BJ (cell line): ENCODE measurements around the gene CASP9. TPM values are rescaled to one million over a fixed set of nuclear protein-coding genes. Genes with fewer than 3 reads are reported as not detected.

ENCODE experiments used
- CTCF ChIA-PET: fragments of 350-600 bp; formaldehyde crosslinking; extraction: SDS; loops from one replicate; lab custom pipeline; 2021; ENCODE audit warnings: antibody characterized with exemption, inconsistent platforms; lab: Yijun Ruan, JAX
- POLR2A ChIA-PET: fragments of 300-600 bp; sonication (Branson Sonifier 250); formaldehyde crosslinking; extraction: SDS; loops from one replicate; lab custom pipeline; 2021; ENCODE audit warnings: antibody characterized with exemption; lab: Charles Lee
- DNase-seq: peaks from one replicate; pipeline ENCODE4 v3.0.0-alpha.2; 2011; ENCODE audit warnings: low read depth
- H3K27me3 ChIP-seq: 2 replicates; pipeline ENCODE4 v1.6.0; 2011; ENCODE audit warnings: low read length; ENCODE audit not compliant: control insufficient read depth, insufficient read depth
- H3K36me3 ChIP-seq: 2 replicates; pipeline ENCODE4 v1.5.1; 2011; ENCODE audit warnings: low read length; ENCODE audit not compliant: control insufficient read depth, insufficient read depth
- H3K4me3 ChIP-seq: 2 replicates; pipeline ENCODE4 v1.5.1; 2011; ENCODE audit warnings: low read depth, mild to moderate bottlenecking, control low read depth, low read length
- CTCF ChIP-seq: IDR thresholded peaks from 2 replicates; pipeline ENCODE4 v1.5.1; 2011; ENCODE audit warnings: low read depth, mild to moderate bottlenecking, control low read depth, inconsistent platforms, low read length, moderate library complexity; ENCODE audit not compliant: insufficient read depth
- polyA plus RNA-seq: library from polyadenylated mRNA; depleted of rRNA; stranded (reverse); fragments of >200 nt; gene quantifications from 2 replicates; pipeline ENCODE4 v1.2.3, GENCODE V29; 2011

Gene CASP9
- polyA plus RNA-seq, 1 experiment = 20.8 TPM

GRCh38 chr1:15526490-15527339 is 2.7 kb upstream of the CASP9 start, which contains the start of gene DNAJC16:
TSS of gene DNAJC16 (plus strand) at chr1:15526848. CDS start at chr1:15529106, 2,258 bp downstream.
- ChIA-PET CTCF (interaction anchor here (0.6 kb wide), 1 partner anchor 16 kb away, joined by 3 read pairs; no protein-coding TSS in a partner anchor), POLR2A (no interaction called here)
- peak; percentile 100 for DNase-seq
- Histone ChIP-seq H3K36me3 (no peaks in the 10 kb centered on the region), H3K27me3 (no peaks in the 10 kb centered on the region), H3K4me3 (peak within 1 kb of the TSS; percentile 65)
- peak; percentile 33 for TF ChIP-seq CTCF

- Histone ChIP-seq H3K36me3 (no peaks in the 10 kb centered on the region), H3K4me3 (peak overlapping the region; percentile 57), H3K27me3 (no peaks in the 10 kb centered on the region)
- POLR2A ChIA-PET = interaction anchor here (0.5 kb wide), 1 partner anchor 261 kb away, joined by 4 read pairs; no protein-coding TSS in a partner anchor
- no peak for TF ChIP-seq CTCF
- CTCF ChIA-PET = no interaction called here
- DNase-seq = no peak
Observed at GRCh38 chr1:15526021-15526489, 2.0 kb upstream of the CASP9 start.

- CTCF ChIA-PET = no interaction called here
- Histone ChIP-seq H3K27me3 (no peaks in the 10 kb centered on the region), H3K36me3 (no peaks in the 10 kb centered on the region), H3K4me3 (peak overlapping the region; percentile 57)
- DNase-seq = no peak
- no peak for TF ChIP-seq CTCF
- POLR2A ChIA-PET = interaction anchor here (0.5 to 0.6 kb wide), 2 partner anchors 262 to 310 kb away, joined by 3 to 4 read pairs; no protein-coding TSS in a partner anchor
Observed at GRCh38 chr1:15525050-15526020, 1.3 kb upstream of the CASP9 start.

GRCh38 chr1:15524283-15525049 is 451 bp upstream of the CASP9 start:
- Histone ChIP-seq H3K4me3 (peak overlapping the region; percentile 82), H3K27me3 (no peaks in the 10 kb centered on the region), H3K36me3 (no peaks in the 10 kb centered on the region)
- ChIA-PET POLR2A (interaction anchor here (0.9 kb wide), 1 partner anchor 241 kb away, joined by 19 read pairs; no protein-coding TSS in a partner anchor), CTCF (no interaction called here)
- TF ChIP-seq CTCF = no peak
- DNase-seq = peak; percentile 75
